NCI-H345 (cell line): ENCODE measurements around the gene LNP1.
"Not testable (repeated sequence)": the region's sequence is repeated elsewhere in the genome, so short reads cannot be mapped to it uniquely, and the experiment has no call there.

ENCODE experiments used
- DNase-seq: peaks from one replicate; lab custom pipeline; 2025; lab: John Stamatoyannopoulos, UW

Gene LNP1

DNA sequence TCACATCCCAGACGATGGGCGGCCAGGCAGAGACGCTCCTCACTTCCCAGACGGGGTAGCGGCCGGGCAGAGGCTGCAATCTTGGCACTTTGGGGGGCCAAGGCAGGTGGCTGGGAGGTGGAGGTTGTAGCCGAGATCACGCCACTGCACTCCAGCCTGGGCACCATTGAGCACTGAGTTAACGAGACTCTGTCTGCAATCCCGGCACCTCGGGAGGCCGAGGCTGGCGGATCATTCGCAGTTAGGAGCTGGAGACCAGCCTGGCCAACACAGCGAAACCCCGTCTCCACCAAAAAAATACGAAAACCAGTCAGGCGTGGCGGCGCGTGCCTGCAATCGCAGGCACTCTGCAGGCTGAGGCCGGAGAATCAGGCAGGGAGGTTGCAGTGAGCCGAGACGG lies 77.2 kb downstream of the LNP1 start:
- not testable (repeated sequence) for DNase-seq

GRCh38 chr3:100480081-100480480 lies 78.7 kb downstream of the LNP1 start:
- no peak for DNase-seq

GRCh38 chr3:100482176-100482575 lies 80.8 kb downstream of the LNP1 start:
- DNase-seq: no peak

DNA sequence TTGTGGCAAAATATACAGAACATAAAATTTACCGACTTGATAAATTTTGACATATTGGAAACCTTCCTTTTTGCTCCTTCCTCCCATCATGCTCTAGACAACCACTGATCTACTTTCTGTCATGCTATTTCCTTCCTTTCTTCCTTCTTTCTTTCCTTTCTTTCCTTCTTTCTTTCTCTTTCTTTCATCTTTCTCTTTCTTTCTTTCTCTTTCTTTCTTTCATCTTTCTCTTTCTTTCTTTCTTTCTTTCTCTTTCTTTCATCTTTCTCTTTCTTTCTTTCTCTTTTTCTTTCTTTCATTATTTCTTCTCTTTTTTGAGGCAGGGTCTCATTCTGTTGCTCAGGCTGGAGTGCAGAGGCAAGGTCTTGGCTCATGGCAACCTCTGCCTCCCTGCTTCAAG lies 82.2 kb downstream of the LNP1 start:
- DNase-seq: no peak

DNA sequence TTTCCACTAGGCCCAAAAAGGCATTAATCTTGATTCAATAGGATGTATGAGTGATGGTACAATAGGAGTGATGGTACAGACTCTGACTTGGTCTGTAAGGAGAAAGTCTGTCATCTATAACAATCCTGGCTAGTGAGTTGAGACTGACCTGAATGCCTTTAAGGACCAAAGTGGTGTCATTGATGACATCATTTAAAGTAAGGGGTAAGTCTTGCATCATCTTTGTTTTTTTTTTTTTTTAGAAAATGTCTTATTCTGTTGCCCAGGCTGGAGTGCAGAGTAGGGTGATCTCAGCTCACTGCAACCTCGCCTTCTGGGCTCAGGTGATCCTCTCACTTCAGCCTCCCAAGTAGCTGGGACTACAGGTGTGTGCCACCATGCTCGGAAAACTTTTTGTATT lies 85.5 kb downstream of the LNP1 start:
- no peak for DNase-seq

DNA sequence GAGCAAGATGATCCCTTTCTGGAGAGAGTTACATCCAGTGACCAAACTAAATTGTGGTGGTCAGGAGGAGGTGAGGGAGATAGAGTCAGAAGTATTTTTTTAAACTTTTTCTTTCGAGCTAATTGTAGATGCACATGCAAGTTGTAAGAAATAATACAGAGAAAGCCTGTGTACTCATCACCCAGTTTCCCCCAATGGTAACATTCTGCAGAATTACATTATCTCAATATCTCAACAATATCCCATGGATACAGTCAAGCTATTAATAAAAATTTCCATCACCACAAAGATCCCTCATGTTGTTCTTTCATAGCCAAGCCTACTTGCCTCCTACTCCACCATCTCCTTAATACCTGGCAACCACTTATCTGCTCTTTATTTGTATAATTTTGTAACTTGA lies 87.8 kb downstream of the LNP1 start:
- DNase-seq: no peak

DNA sequence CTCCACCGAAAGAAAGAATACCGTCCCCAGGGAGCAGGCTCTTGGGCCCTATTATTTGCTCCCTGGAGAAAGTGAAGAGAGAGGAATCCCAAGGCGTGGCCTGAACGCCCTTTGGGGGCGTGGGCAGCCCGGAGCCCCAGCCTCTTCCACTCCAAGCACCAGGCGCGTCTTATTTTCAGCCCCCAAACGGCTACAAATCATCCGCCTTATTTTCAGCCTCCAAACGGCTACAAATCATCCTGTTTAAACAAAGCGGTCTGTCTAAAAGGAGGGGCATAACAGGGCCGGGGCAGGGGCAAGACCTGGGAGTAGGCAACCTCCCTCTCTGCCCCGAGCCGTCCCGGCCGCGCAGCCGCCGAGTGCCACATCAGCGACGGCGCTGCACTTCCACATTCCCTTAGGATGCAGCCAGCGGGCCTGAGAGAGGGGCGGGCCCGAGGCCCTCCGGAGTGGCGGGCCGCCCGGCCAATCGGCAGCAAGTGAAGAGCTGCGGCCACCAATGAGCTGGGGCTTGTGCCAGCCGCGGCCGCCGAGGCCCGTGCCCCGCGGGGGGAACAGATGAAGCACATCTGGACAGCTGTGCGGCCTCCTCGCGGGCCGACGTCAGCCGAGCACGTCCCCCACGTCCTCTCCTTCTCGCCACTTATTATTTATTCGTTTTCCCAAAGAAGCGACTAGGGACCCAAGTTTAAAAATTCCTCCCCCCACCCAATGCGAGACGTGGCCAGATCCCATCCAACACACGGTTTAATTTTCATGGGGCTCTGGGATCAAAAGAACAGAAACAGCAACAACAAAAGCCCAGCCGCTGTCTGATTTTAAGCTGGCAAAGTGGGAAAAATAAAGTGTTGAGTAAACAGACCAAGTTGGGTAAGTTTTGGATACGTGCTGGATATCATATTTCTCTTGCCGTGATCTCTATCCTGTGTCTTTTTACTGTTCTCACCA lies 91.0 kb downstream of the LNP1 start, which contains the start of gene TMEM45A:
Gene TMEM45A (plus strand): TSS at position 561 of the 948 bp plus-strand sequence. CDS start 62,593 bp downstream, outside the sequence.
- peak; percentile 89 for DNase-seq

DNA sequence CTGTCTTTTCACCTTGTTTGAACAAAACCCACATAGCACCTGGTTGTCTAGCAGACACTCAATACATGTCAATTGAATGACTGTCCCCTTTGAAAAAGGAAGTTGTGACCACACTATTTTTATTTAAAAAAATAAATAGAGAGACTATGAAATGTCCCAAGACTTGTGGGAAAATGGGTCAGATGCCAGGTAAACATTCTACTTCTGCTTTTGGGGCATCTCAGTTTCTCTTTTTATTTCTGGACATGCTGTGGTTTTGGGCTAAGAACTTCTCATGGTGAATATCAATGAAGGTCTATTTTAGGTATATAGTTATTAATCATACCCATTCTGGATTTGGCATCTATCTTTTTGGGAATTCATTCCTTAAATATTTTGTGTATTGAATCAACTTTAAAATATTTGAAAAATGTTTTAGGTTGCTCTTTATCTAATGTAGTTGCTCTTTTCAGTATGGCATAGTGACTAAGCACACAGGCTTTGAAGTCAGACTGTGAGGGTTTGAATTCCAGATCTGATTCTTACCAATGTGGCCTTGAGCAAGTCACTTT lies 95.4 kb downstream of the LNP1 start:
- DNase-seq: no peak

- DNase-seq: no peak
Observed at GRCh38 chr3:100499651-100500050, 98.3 kb downstream of the LNP1 start.

DNA sequence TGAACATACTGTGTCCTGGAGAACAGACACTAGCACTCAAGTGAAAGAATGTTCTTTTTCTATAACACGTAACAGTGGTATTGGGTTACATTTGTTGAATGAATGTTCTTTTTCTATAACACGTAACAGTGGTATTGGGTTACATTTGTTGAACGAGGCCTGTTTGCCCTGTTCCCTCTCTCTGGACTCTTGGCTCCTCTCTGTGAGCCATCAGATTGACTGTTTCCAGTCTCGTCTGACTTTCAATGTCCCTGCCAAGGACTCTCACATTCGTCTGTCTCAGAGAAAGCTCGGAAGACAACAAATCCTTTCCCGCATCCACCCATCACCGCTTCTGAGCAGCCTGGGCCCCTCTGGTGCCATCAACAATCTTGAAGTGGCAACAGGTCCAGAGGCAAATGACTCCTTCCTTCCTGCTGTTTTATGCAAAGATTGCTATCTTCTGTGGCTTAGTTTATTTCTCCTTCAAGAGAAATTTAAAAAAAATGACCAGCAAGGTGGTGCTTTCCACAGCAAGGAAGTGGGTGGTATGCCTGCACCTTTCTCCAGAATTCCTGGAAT lies 99.1 kb downstream of the LNP1 start:
- no peak for DNase-seq

DNA sequence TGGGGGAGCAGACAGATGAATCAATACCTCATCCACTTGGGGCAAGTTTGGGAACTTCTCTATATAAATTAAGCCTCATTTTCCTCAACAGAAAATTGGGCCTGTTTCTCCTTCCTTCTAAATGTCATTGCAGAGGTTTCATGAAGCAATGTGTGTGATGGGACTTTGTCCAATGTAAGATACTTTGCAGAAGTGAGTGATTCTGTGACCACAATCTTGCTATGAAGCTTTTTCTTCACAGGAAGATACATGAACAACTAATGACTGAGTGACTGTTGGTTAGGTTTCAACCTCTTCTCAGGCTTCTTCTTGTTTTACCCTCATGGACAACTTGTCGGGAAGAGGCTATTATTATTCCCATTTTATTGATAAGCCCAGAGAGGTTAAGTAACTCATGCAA lies 102.1 kb downstream of the LNP1 start:
- DNase-seq: no peak
